LHCN-M2 (cell line): ENCODE measurements around the gene AIG1. TPM values are rescaled to one million over a fixed set of nuclear protein-coding genes. Genes with fewer than 3 reads are reported as not detected.
A peak's percentile ranks its signal among the peaks of the same experiment; 100 is the strongest.

Experiments used
- DNase-seq: peaks from one replicate; pipeline ENCODE4 v3.0.0-alpha.2; 2012; ENCODE audit warnings: low read depth
- total RNA-seq: library from RNA; depleted of rRNA; stranded (reverse); fragments of >200 nt; gene quantifications from 2 replicates; pipeline ENCODE4 v1.2.3, GENCODE V29; 2014

Gene AIG1
- total RNA-seq, 1 experiment from 2014 or later = 41.6 TPM

DNA sequence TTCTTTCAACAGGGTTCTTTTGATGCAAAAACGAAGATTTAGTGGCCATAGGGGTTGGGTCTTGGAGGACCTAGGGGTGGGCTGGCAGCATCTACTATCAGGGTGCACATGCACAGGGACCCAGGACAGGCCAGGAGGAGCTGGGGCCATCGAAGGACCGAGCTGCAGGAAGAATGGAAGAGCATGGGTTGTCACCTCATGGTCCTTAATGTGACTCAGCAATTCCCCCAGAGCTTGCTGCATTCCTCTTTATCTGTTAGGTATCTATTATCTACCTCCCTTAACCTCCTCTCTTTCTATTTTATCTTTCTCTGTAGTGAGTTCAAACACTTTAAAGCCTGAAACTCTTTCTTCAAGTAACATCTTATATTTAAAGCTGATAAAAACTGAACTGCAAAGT lies 167.0 kb downstream of the AIG1 start:
- DNase-seq = no peak

GRCh38 chr6:143229400-143229799 lies 168.7 kb downstream of the AIG1 start:
- DNase-seq = no peak

- DNase-seq = peak; percentile 44
Observed at GRCh38 chr6:143232849-143233248, 172.2 kb downstream of the AIG1 start.

- no peak for DNase-seq
Observed at GRCh38 chr6:143233554-143234285, 173.0 kb downstream of the AIG1 start.

- peak; percentile 40 for DNase-seq
Observed at GRCh38 chr6:143234734-143235133, 174.0 kb downstream of the AIG1 start.

GRCh38 chr6:143236151-143236798 lies 175.6 kb downstream of the AIG1 start:
- peak; percentile 73 for DNase-seq

GRCh38 chr6:143238306-143238705 lies 177.6 kb downstream of the AIG1 start:
- no peak for DNase-seq

DNA sequence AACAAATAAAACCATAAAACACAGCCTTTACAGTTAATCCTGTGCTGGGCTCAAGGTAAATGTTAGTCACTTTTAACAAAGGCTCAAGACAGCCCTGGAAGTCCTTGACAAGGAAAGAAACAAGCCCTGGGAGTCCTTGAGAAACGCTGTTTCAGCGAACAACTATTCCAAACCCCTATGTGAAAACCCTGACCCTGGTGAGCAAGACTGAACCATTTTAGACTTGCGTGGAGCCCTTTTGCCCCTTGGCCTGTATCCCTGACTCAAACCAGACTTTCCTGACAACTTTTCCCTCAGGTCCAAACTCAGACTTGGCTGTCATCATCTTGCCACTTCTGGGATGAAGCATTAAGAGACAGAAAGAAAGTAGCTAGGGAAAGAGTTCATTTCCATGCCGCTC lies 180.4 kb downstream of the AIG1 start:
- DNase-seq = no peak

- DNase-seq = no peak
Observed at GRCh38 chr6:143241911-143242310, 181.2 kb downstream of the AIG1 start.

- no peak for DNase-seq
Observed at GRCh38 chr6:143243786-143244185, 183.1 kb downstream of the AIG1 start.

DNA sequence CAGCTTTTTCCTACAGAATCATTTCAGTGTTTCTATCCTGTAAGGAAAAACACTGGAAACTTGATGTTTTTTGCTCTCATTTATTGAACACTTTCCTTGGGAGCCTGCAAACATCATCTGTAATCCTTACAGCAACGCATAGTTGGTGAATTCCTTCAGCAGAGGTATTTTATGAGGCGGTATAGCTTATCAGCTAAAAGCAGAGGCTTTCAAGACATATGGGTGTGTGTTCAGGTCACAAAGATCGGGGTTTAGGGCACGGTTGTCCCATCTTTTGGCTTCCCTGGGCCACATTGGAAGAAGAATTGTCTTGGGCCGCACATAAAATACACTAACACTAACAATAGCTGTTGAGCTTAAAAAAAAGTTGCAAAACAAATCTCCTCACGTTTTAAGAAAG lies 185.0 kb downstream of the AIG1 start:
- no peak for DNase-seq

DNA sequence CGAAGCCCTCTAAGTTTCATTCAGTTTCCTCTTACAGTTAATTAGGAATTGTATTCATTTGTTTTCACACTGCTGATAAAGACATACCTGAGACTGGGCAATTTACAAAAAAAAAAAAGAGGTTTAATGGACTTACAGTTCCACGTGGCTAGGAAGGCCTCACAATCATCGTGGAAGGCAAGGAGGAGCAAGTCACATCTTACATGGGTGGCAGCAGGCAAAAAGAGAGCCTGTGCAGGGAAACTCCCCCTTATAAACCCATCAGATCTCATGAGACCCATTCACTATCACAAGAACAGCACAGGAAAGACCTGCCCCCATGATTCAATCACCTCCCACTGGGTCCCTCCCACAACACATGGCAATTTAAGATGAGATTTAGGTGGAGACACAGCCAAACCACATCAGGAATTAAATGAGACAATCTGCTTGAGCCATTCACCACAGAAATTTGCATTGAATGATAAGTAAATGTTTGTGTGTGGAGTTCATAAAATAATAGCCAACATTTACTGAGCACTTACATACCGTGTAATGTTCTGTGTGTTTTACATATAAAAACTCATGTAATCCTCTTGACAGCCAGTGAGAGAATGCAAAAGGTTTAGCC lies 185.6 kb downstream of the AIG1 start:
- peak; percentile 25 for DNase-seq

DNA sequence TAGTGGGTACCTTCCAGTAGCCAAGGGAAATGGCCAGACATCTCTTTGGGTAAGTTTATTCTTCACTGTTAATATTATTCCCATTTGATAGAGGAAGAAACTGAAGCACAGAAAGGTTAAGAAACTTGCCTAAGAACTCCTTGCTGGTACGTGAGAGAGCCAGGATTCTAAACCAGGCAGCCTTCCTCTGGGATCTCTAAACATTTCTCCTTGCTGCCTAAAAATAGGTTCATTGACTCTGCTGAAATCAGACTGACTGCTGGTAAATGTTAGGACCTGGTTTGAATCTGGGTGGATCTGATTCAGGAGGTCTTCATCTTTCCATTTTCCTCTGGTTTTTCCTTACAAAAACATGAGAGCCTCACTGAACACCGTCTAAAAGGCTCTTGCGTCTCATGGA lies 186.9 kb downstream of the AIG1 start:
- no peak for DNase-seq

DNA sequence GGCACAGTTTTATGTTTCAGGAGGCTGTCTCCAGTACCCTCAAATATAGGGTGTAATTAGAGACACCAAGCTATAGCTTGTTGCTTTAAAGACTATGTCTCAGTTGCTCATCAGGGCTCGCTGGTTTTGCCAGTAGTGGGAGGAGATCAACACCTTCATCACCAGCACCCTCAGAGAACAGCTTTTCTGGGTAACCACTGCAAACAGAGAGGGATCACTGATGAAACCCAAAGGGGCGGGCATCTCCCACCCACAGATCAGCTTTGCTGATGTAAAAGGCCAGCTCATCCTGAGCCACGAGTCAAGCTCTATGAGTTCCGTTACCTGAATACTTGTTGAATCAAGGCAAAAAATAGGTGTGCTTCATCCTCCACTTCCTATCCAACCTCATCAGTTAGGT lies 187.7 kb downstream of the AIG1 start:
- DNase-seq = no peak

DNA sequence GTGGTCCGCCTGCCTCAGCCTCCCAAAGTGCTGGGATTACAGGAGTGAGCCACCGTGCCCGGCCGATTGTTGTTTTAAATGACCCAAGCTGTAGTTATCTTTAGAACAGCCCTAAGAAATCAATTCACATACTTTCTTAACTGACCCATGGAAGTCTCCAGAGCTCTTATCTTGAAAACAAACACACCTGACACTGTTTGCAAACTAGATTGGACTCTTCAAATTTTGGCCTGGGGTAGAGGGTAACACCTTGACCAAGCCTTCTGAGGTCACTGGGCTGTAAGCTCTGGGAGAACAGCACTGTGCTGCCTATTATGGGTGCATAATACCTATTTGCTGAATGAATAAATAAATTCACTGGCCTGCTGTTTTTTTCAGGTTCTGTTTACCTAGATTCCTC lies 190.6 kb downstream of the AIG1 start:
- DNase-seq = no peak

GRCh38 chr6:143252961-143253360 lies 192.3 kb downstream of the AIG1 start:
- DNase-seq = no peak

DNA sequence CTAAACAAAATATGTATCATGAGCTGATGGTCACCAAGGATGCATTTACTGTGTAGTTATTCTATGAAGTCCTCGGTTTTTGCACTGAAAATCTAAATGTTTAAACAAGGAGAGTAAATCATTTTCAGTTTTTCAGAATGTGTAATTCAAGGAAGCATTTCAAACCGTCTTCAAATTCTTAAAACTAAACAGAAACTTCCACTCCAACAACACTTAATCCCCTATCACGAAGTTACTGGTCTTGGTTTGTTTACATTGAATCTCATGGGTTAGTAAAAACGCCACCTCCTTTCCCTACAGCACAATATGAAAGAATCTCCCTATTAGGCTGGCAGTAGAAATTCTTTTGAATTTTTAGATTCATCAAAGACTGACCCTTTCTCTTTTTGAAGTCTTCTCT lies 192.9 kb downstream of the AIG1 start:
- no peak for DNase-seq

- no peak for DNase-seq
Observed at GRCh38 chr6:143258945-143259344, 198.3 kb downstream of the AIG1 start.

- peak; percentile 51 for DNase-seq
Observed at GRCh38 chr6:143260857-143261256, 200.2 kb downstream of the AIG1 start.

GRCh38 chr6:143261899-143262436 lies 201.3 kb downstream of the AIG1 start:
- DNase-seq = no peak

DNA sequence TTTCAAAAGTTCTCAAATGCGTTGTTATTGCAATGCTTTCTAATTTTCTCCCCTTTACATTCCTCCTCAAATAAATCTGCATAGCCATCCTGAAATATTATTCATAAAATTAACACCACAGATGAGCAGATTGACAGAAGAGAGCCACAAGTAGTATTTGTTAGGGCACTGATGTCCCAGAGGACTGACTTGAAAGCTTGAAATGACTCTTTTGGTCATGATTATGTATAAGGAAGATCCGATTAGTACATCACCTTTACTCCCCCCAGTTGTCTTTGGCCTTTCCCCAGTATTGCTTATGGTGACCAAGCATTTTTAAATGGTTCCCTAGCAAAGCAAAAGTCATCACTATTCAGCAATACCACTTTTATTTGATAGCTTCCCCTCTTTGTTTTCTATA lies 202.2 kb downstream of the AIG1 start:
- no peak for DNase-seq

- DNase-seq = peak; percentile 10
Observed at GRCh38 chr6:143264379-143264778, 203.7 kb downstream of the AIG1 start.
